Measurements from ENCODE around the gene PRR20E.
"Not testable (repeated sequence)": the region's sequence is repeated elsewhere in the genome, so short reads cannot be mapped to it uniquely, and the experiment has no call there.

The PRR20E gene

GRCh38 chr13:57166897-57167296 lies at the start of gene PRR20E:
Gene PRR20E (plus strand): TSS chr13:57167197. CDS start chr13:57167584, 387 bp downstream.
- not testable (repeated sequence) for DNase-seq (ENCODE audit: low read depth)

DNA sequence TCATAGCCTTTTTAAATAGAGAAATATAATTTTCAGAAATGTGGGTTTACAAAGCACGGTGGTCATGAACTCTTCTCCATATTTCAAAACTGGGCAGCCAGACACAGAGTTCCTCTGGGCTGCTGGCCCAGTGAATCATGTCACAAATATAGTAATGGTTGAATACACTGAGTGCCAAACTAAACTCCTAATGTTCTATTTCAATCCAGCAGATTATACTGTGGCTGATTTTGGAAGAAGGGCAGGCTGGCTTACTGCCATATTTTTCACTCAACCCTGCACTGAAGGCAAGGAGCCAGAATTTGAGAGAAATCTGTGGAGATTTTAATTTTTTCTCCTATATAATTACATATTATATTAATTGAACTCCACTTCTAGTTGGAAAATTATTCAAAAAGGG lies 43.3 kb upstream of the PRR20E start:
- no peak for DNase-seq (ENCODE audit: low read depth)

GRCh38 chr13:57128909-57129308 lies 38.1 kb upstream of the PRR20E start:
- no peak for DNase-seq (ENCODE audit: low read depth)

DNA sequence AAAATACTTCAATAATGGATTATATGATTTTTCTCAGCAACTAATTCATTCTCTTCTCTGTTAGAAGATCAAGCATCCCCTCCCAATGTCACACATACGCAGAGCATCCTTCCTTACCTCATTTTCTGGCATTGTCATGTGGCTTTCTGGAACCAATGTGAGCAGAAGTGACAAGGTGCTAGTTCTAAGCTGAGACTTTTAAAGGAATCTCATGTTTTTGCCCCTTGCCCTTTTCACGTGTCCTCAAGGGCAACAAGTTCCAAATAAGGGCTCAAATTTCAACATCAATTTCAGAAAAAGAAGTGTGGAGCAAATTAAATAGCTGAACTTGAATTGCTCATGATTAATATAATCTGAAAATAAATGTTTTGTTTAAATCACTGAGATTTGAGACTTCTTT lies 30.9 kb upstream of the PRR20E start:
- no peak for DNase-seq (ENCODE audit: low read depth)

- no peak for DNase-seq (ENCODE audit: low read depth)
These were observed 29.4 kb upstream of the PRR20E start for GRCh38 chr13:57137585-57137984.

- DNase-seq (ENCODE audit: low read depth): no peak
These were observed 28.0 kb upstream of the PRR20E start for GRCh38 chr13:57138988-57139387.

GRCh38 chr13:57139781-57140180 lies 27.2 kb upstream of the PRR20E start:
- not testable (repeated sequence) for DNase-seq (ENCODE audit: low read depth)

DNA sequence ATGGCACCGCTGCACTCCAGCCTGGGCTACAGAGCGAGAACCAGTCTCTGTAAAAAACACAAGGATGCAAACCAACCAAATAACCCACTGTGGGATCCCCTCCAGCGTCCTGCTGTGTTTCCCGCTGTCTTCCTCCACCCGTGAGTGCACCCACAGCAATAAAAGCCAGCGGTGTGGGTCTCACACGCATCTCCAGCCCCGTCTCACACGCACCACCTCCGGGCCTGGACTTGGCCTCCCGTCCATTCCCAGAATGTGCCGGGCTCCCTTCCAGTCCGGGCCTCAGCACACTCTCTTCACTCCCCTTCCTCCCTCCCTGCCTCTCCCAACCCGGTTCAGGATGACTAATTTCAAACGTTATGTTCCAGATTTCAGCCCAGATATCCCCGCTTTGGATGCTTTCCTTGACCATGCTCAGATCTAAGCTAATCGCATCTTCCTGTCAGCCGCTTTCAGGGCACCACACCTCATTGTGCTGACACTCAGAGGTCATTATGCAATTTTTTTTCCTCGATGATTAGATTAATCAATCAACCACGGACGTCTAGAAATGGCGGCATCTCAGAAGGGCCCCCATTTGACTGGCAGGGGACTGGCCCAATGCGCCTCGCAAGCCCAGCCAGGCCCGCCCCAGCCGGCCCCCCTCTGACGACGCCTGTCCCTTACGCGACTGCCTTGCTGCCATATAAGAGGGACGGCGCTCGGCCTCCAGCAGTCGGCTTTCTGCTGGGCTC lies 26.6 kb upstream of the PRR20E start, which contains the start of gene PRR20A:
Gene PRR20A (plus strand): TSS at position 684 of the 734 bp plus-strand sequence. CDS start 387 bp downstream, outside the sequence.
- DNase-seq (ENCODE audit: low read depth): not testable (repeated sequence)

GRCh38 chr13:57147188-57147587 lies 19.8 kb upstream of the PRR20E start, which contains the start of gene PRR20B:
Gene PRR20B (plus strand): TSS chr13:57147488. CDS start chr13:57147875, 387 bp downstream.
- DNase-seq (ENCODE audit: low read depth): not testable (repeated sequence)

- not testable (repeated sequence) for DNase-seq (ENCODE audit: low read depth)
These were observed 18.9 kb upstream of the PRR20E start for GRCh38 chr13:57148106-57148505.

DNA sequence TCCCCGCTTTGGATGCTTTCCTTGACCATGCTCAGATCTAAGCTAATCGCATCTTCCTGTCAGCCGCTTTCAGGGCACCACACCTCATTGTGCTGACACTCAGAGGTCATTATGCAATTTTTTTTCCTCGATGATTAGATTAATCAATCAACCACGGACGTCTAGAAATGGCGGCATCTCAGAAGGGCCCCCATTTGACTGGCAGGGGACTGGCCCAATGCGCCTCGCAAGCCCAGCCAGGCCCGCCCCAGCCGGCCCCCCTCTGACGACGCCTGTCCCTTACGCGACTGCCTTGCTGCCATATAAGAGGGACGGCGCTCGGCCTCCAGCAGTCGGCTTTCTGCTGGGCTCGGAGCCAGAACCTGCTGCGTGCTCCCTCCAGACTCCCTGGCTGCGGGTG lies 13.2 kb upstream of the PRR20E start, which contains the start of gene PRR20C:
Gene PRR20C (plus strand): TSS at position 301 of the 400 bp plus-strand sequence. CDS start 387 bp downstream, outside the sequence.
- not testable (repeated sequence) for DNase-seq (ENCODE audit: low read depth)

GRCh38 chr13:57160332-57160731 lies 6.7 kb upstream of the PRR20E start, which contains the start of gene PRR20D:
Gene PRR20D (plus strand): TSS chr13:57160632. CDS start chr13:57161019, 387 bp downstream.
- DNase-seq (ENCODE audit: low read depth): not testable (repeated sequence)

- no peak for DNase-seq (ENCODE audit: low read depth)
These were observed 24.7 kb downstream of the PRR20E start for GRCh38 chr13:57191667-57192066.

DNA sequence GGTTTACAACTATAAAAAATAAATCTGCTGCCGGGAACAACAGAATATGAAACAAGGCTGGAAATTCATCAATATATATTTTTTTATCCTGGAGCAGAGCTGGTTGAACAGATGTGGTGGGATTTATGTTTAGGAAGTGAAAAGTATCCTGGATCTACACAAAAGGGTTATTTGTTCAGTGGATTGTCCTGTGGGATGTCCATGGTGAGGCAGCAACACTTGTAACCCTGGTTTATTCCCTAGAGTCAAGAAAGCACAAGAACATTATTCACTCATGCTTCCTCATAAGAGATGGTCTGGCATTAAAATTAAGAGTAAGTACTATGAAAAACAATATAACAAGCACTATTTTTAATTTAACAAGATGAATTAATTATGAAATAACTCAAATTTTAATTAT lies 46.0 kb downstream of the PRR20E start:
- no peak for DNase-seq (ENCODE audit: low read depth)
